Common myeloid progenitor, CD34-positive (primary cell): ENCODE results near the gene KCNIP4.

ENCODE experiments used
- CTCF ChIA-PET: fragments of 350-600 bp; sonication (Branson Sonifier 250); formaldehyde crosslinking; loops from one replicate; lab custom pipeline; 2021; ENCODE audit warnings: antibody characterized with exemption; lab: Charles Lee
- POLR2A ChIA-PET: fragments of 350-600 bp; sonication (Branson Sonifier 250); formaldehyde crosslinking; loops from one replicate; lab custom pipeline; 2021; ENCODE audit warnings: antibody characterized with exemption; lab: Charles Lee
- DNase-seq, 3 donors: peaks; one replicate each; pipeline versions ENCODE4 v3.0.0 to v3.0.0-alpha.2; 2013
- H3K27ac ChIP-seq, 2 experiments: 1 replicate in 1 of 2; 2 replicates in 1 of 2; pipeline ENCODE4 v1.7.0; 2013; ENCODE audit warnings: inconsistent platforms in 2 of 2, low read length in 2 of 2, mild to moderate bottlenecking in 2 of 2, low read depth in 1 of 2, moderate library complexity in 1 of 2; ENCODE audit not compliant: severe bottlenecking in 2 of 2, insufficient read depth in 1 of 2, poor library complexity in 1 of 2
- H3K27me3 ChIP-seq, 5 experiments: replicated peaks in 2 of 5; 1 replicate in 3 of 5; 2 replicates in 2 of 5; pipeline versions ENCODE4 v1.6.1 to v1.7.0; 2013; ENCODE audit warnings: low read length in 4 of 5, mild to moderate bottlenecking in 2 of 5, moderate library complexity in 2 of 5, inconsistent platforms in 1 of 5; ENCODE audit not compliant: insufficient read depth in 5 of 5, control insufficient read depth in 4 of 5
- H3K36me3 ChIP-seq, 4 experiments: 1 replicate in 2 of 4; 2 replicates in 2 of 4; pipeline versions ENCODE4 v1.6.1 to v1.7.0; 2013; ENCODE audit warnings: low read length in 3 of 4, control low read depth in 1 of 4, mild to moderate bottlenecking in 1 of 4; ENCODE audit not compliant: control insufficient read depth in 4 of 4, insufficient read depth in 4 of 4
- H3K4me1 ChIP-seq, 4 experiments: 1 replicate in 3 of 4; 2 replicates in 1 of 4; pipeline versions ENCODE4 v1.6.1 to v1.7.1; 2013; ENCODE audit warnings: low read length in 3 of 4, mild to moderate bottlenecking in 3 of 4, control low read depth in 1 of 4, inconsistent platforms in 1 of 4, moderate library complexity in 1 of 4; ENCODE audit not compliant: control insufficient read depth in 4 of 4, insufficient read depth in 4 of 4; ENCODE audit errors: control extremely low read depth in 1 of 4
- H3K4me3 ChIP-seq, 7 experiments: 1 replicate in 4 of 7; 2 replicates in 3 of 7; pipeline versions ENCODE4 v1.5.1 to v1.7.0; 2013; ENCODE audit warnings: mild to moderate bottlenecking in 7 of 7, low read length in 6 of 7, moderate library complexity in 6 of 7, inconsistent platforms in 2 of 7, low read depth in 2 of 7, control low read depth in 1 of 7; ENCODE audit not compliant: insufficient read depth in 4 of 7, control insufficient read depth in 1 of 7; ENCODE audit errors: extremely low read depth in 1 of 7
- H3K9me3 ChIP-seq, 5 experiments: 1 replicate in 4 of 5; 2 replicates in 1 of 5; pipeline versions ENCODE4 v1.6.1 to v1.7.1; 2013; ENCODE audit warnings: low read length in 4 of 5, mild to moderate bottlenecking in 2 of 5, inconsistent platforms in 1 of 5, low read depth in 1 of 5, moderate library complexity in 1 of 5; ENCODE audit not compliant: control insufficient read depth in 4 of 5, insufficient read depth in 2 of 5; ENCODE audit errors: control extremely low read depth in 1 of 5
- WGBS: methylation state at CpG from one replicate; pipeline ENCODE4 v1.1.5; 2013; ENCODE audit not compliant: insufficient coverage; 5-methylcytosine and 5-hydroxymethylcytosine counted together

KCNIP4 gene

DNA sequence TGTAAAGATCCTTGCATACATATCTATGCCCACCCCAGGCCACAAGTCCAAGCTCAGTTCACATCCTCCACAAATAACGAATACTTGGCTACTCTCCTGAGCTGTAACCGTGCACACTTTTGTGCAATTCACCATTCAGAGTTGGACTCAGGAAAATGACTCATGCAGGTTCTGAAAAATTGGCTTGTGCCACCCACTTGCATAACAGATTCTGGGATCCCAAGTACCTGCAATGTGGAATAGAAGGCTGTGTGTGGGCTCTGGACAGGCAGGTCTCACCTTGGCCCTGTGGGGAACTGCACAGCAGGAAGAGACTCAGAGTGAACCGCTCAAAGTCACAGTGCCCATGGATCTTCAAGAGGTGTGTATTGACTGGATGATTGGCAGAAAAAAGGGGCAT lies 745.6 kb downstream of the KCNIP4 start:
- H3K4me3 ChIP-seq, result no peak overlapping the region
- no peaks in the 10 kb centered on the region for H3K9me3 ChIP-seq
- H3K4me1 ChIP-seq, result no peaks in the 10 kb centered on the region
- no peaks in the 10 kb centered on the region for H3K27me3 ChIP-seq
- H3K27ac ChIP-seq, result no peak overlapping the region
- POLR2A ChIA-PET, result no interaction called here
- WGBS, result 85% methylated on average over 2 of the region's 3 CpGs
- CTCF ChIA-PET, result no interaction called here
- no peaks in the 10 kb centered on the region for H3K36me3 ChIP-seq
- no peak for DNase-seq

DNA sequence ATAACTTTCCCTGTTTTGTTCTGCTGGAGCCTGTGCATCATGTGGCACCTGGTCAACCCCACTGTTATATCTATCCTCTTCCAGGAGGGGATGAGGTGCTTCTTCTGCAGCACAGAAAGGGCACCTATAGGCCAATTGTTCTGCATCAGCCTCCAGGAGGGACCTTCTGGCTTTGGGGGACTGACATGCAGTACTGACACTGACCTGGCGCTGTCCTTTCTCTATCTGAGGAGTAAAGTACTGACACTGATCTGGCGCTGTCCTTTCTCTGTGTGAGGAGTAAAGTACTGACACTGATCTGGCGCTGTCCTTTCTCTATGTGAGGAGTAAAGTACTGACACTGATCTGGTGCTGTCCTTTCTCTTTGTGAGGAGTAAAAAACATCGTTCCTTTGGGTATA lies 749.9 kb downstream of the KCNIP4 start:
- WGBS, result 90% methylated on average over 3 of the region's 4 CpGs
- Histone ChIP-seq H3K36me3 (no peaks in the 10 kb centered on the region), H3K4me1 (no peaks in the 10 kb centered on the region), H3K9me3 (peaks cover 0 to 1% (median 0%) of the 10 kb centered on the region in 5 experiments), H3K27ac (no peak overlapping the region), H3K27me3 (no peaks in the 10 kb centered on the region), H3K4me3 (no peak overlapping the region)
- no peak for DNase-seq
- CTCF ChIA-PET, result no interaction called here
- POLR2A ChIA-PET, result no interaction called here

DNA sequence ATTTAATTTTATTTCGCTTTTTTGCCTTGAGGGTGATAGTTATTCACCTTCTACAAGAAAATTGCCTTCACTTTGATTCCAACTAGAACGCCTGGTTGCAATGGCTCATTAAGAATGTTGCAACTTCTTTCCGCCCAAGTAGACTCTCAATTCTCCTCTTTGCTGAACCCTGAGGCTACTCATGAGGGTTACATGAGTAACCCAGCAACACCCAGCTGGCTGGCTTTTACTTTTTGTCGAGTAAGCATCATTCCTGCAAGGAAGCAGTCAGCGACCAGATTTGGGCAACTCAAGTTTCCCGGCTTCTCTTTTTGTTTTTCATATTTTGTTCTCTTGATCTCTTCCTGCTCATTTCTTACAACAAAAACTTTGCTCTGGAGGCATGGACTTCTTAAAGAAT lies 752.9 kb downstream of the KCNIP4 start:
- Histone ChIP-seq H3K9me3 (peaks cover 0 to 1% (median 0%) of the 10 kb centered on the region in 5 experiments), H3K4me1 (no peaks in the 10 kb centered on the region), H3K27me3 (no peaks in the 10 kb centered on the region), H3K36me3 (no peaks in the 10 kb centered on the region), H3K4me3 (no peak overlapping the region), H3K27ac (no peak overlapping the region)
- ChIA-PET POLR2A (no interaction called here), CTCF (no interaction called here)
- no peak for DNase-seq
- WGBS, result 98% methylated on average over 5 of the region's 6 CpGs

DNA sequence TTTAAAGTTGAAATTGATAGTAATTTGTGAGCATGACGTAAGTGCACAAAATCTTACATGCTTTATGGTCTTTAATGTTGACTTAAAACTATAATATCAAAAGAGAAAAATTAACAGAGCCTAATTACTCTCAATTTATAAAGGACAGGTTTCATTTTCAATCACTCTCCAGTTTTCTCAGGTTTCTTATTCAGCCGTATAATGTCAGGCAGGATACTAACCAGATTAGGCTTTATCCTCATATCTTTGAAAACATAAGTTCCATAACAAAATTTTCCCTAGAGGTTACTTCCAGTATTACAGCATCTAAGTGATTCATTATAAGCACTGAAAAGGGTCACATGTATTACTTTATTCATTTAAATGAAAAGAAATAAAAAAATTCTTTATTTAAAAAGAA lies 756.2 kb downstream of the KCNIP4 start:
- no peaks in the 10 kb centered on the region for H3K4me1 ChIP-seq
- POLR2A ChIA-PET, result no interaction called here
- H3K4me3 ChIP-seq, result no peak overlapping the region
- no peaks in the 10 kb centered on the region for H3K36me3 ChIP-seq
- WGBS, result no CpG with 5 or more reads among the region's 2 CpGs
- H3K27me3 ChIP-seq, result no peaks in the 10 kb centered on the region
- H3K27ac ChIP-seq, result no peak overlapping the region
- peaks cover 0 to 1% (median 0%) of the 10 kb centered on the region in 5 experiments for H3K9me3 ChIP-seq
- DNase-seq, result no peak
- CTCF ChIA-PET, result no interaction called here

DNA sequence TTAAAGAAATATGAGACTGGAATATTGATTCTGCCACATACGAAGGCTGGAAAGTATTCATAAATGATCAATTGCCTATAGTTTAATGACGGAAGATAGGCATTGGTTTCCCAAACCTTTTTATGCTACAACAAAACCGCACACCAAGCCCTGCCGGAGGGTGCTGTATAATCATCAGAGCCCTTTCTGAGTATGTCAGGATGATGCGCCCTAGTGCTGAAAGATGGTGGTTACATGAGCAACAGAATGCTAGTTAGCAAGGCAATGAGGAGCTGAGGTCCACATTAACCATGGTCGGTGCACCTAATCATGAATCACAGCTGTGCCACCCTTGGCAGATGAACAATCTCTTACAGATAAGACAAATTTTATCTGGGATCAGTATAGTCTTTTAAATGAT lies 757.3 kb downstream of the KCNIP4 start:
- Histone ChIP-seq H3K9me3 (peaks cover 0 to 1% (median 0%) of the 10 kb centered on the region in 5 experiments), H3K27ac (no peak overlapping the region), H3K4me1 (no peaks in the 10 kb centered on the region), H3K27me3 (no peaks in the 10 kb centered on the region), H3K4me3 (no peak overlapping the region), H3K36me3 (no peaks in the 10 kb centered on the region)
- POLR2A ChIA-PET, result no interaction called here
- CTCF ChIA-PET, result no interaction called here
- DNase-seq, result no peak
- 100% methylated on average over 2 of the region's 6 CpGs for WGBS

DNA sequence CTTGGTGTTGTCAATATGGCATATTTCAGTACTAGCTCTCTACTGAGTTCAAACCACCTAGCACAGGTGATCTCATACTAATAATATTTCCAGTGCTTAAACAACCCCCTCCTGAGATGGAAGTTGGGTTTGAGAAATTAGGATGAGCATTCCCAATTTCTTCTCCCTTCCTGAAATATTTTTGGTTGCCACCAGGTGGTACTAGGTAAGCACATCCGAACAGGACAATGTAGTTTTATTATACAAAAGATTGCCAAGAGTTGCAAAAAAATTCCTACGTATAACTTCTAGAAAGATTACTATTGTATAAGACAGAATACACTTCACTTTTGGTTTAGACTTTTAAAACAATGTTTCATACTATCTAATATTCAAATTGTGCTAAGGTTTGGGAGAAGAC lies 763.8 kb downstream of the KCNIP4 start:
- Histone ChIP-seq H3K9me3 (no peaks in the 10 kb centered on the region), H3K27ac (no peak overlapping the region), H3K27me3 (peaks cover 0 to 3% (median 0%) of the 10 kb centered on the region in 5 experiments), H3K4me1 (no peaks in the 10 kb centered on the region), H3K36me3 (no peaks in the 10 kb centered on the region), H3K4me3 (no peak overlapping the region)
- POLR2A ChIA-PET, result no interaction called here
- DNase-seq, result no peak
- CTCF ChIA-PET, result no interaction called here
- WGBS, result no CpG with 5 or more reads among the region's 2 CpGs

DNA sequence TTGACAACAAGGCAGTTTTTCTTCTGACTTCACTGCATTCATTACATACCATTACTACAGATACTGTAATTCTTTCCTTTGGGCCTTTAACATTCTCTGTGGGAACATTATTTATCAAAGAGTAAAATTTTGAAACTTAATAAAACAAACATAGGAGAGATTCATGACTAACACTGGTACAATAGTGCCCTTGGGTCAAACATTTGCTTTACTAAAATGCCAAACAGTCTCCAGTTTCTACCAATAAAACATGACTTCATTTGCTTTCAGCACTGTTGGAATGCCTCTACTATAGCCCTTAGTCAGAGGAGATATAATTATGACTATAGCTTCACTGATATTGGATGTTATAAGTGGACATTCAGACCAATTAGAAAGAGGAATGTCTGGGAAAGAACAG lies 766.9 kb downstream of the KCNIP4 start:
- no peaks in the 10 kb centered on the region for H3K9me3 ChIP-seq
- CTCF ChIA-PET, result no interaction called here
- POLR2A ChIA-PET, result no interaction called here
- no peak overlapping the region for H3K27ac ChIP-seq
- peaks cover 0 to 3% (median 0%) of the 10 kb centered on the region in 5 experiments for H3K27me3 ChIP-seq
- no peaks in the 10 kb centered on the region for H3K36me3 ChIP-seq
- no peaks in the 10 kb centered on the region for H3K4me1 ChIP-seq
- H3K4me3 ChIP-seq, result no peak overlapping the region
- DNase-seq, result no peak
